Sigmoid colon (tissue), 7 donors: ENCODE results near the gene EEF1AKMT2. TPM values are rescaled to one million over a fixed set of nuclear protein-coding genes. Genes with fewer than 3 reads are reported as not detected.

Source experiments
- DNase-seq: peaks from one replicate; pipeline ENCODE4 v3.0.0-alpha.2; 2019
- H3K27ac ChIP-seq, 4 donors: fragments of 200-600 bp; sonication (generic); one replicate each; pipeline ENCODE4 v1.5.1; 2016 to 2019; ENCODE audit warnings: mild to moderate bottlenecking in 1 of 4
- H3K27me3 ChIP-seq, 3 donors: fragments of 200-600 bp; sonication (generic); one replicate each; pipeline ENCODE4 v1.5.1; 2019; ENCODE audit warnings: mild to moderate bottlenecking in 1 of 3
- H3K36me3 ChIP-seq, 4 donors: fragments of 200-600 bp; sonication (generic); one replicate each; pipeline ENCODE4 v1.5.1; 2016 to 2019
- H3K4me1 ChIP-seq, 4 donors: fragments of 200-600 bp; sonication (generic); one replicate each; pipeline ENCODE4 v1.5.1; 2017 to 2019
- H3K4me3 ChIP-seq, 4 donors: fragments of 200-600 bp; sonication (generic); one replicate each; pipeline ENCODE4 v1.5.1; 2017 to 2019; ENCODE audit warnings: mild to moderate bottlenecking in 2 of 4, moderate library complexity in 1 of 4
- H3K9me3 ChIP-seq, 4 donors: fragments of 200-600 bp in 3 of 4; sonication (generic) in 3 of 4; one replicate each; pipeline versions ENCODE4 v1.5.1 to v1.6.1; 2013 to 2019
- CTCF ChIP-seq, 4 experiments: fragments of 450-650 bp in 3 of 4; fragments of 200-600 bp in 1 of 4; IDR thresholded peaks; one replicate each; pipeline ENCODE4 v1.5.1; 2016 to 2019; ENCODE audit warnings: antibody characterized with exemption in 4 of 4, mild to moderate bottlenecking in 3 of 4, moderate library complexity in 2 of 4
- EP300 ChIP-seq, 4 donors: sonication (generic); formaldehyde crosslinking; IDR thresholded peaks; one replicate each; pipeline ENCODE4 v1.6.1; 2017; ENCODE audit warnings: antibody characterized with exemption in 4 of 4
- POLR2A ChIP-seq, 2 donors: fragments of 450-650 bp; IDR thresholded peaks; one replicate each; pipeline ENCODE4 v1.6.1; 2016; ENCODE audit warnings: antibody characterized with exemption in 2 of 2, mild to moderate bottlenecking in 2 of 2, moderate library complexity in 2 of 2
- POLR2AphosphoS5 ChIP-seq, 4 donors: sonication (generic); formaldehyde crosslinking; IDR thresholded peaks; one replicate each; pipeline ENCODE4 v1.6.1; 2017; ENCODE audit warnings: antibody characterized with exemption in 4 of 4
- WGBS, 2 donors: extraction: QIAGEN DNeasy Blood & Tissue Kit; methylation state at CpG; one replicate each; pipeline ENCODE4 v1.1.7; 2013; 5-methylcytosine and 5-hydroxymethylcytosine counted together
- intact Hi-C: fragments of 100-400 bp; cut with DNase I; formaldehyde crosslinking; loops from one replicate; pipeline ENCODE4 v1.15.1; 2023
- polyA plus RNA-seq, 3 donors: library from polyadenylated mRNA; stranded (reverse); fragments of 200-250 nt; gene quantifications; one replicate each; pipeline ENCODE4 v1.2.3, GENCODE V29; 2013
- total RNA-seq, 4 donors: library from RNA; depleted of rRNA; stranded (reverse); fragments of >200 nt; gene quantifications; one replicate each; pipeline ENCODE4 v1.1.0, GENCODE V29; 2016
- donor health status: healthy with polysubstance abuse.
- donor health status: Bipolar disorder and iron deficiency.
- donor health status: healthy.

The EEF1AKMT2 gene
- 10 to 100 TPM in 3 of 4 donors, 1 to 10 TPM in 1; 10.0 to 19.7 (median 15.5) TPM for total RNA-seq
- 10 to 100 TPM; 11.0 to 15.7 (median 15.6) TPM for polyA plus RNA-seq

- no peaks in the 10 kb centered on the region for H3K9me3 ChIP-seq
- peaks cover 0 to 19% (median 0%) of the 10 kb centered on the region in 4 donors for H3K36me3 ChIP-seq
- WGBS, 2 donors = 0 to 1% methylated on average over 79 of the region's 79 CpGs
- TF ChIP-seq CTCF (IDR thresholded peaks at IDR 0.05) (peak; percentile 36 to 72 (median 49)), POLR2AphosphoS5 (IDR thresholded peaks at IDR 0.05) (peak; percentile 56 to 88 (median 71)), POLR2A (IDR thresholded peaks at IDR 0.05) (peak; percentile 48 to 71), EP300 (IDR thresholded peaks at IDR 0.05) (no peak)
- DNase-seq = peak; percentile 86
- H3K27ac ChIP-seq = peak within 1 kb of the TSS; percentile 89 to 93 (median 91)
- intact Hi-C loops = loop anchor here (5.0 kb wide), 1 partner anchor 49 kb away; the partner anchor contains the start of gene FAM53B
- no peaks in the 10 kb centered on the region for H3K27me3 ChIP-seq
- peaks cover 0 to 17% (median 9%) of the 10 kb centered on the region in 4 donors for H3K4me1 ChIP-seq
- H3K4me3 ChIP-seq = peak within 1 kb of the TSS; percentile 93 to 98 (median 98)
These were observed at the start of gene EEF1AKMT2 for GRCh38 chr10:124791547-124792348. Gene EEF1AKMT2 (minus strand): TSS chr10:124791887. CDS start chr10:124791833, 54 bp downstream.

DNA sequence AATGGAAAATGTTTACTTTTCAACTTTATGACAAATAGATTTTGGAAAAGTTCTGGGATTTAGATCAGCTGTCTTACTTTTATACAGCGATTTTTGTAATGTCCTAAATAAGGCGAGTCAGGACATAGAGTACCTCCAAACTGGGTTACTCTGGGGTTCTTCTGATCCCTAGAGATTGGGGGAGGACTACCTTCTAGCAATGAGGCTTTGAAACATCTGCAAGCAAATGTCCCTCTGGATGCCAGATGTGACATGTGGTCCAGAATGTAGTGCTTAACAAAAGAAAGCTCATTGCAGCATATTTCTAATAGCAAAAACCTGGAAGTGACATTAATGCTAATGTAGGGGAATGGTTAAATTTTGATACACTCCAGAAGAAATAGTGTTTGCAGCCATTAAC lies 46.0 kb upstream of the EEF1AKMT2 start:
- H3K4me3 ChIP-seq = no peak overlapping the region
- intact Hi-C loops = no loop called here
- 90 to 95% methylated on average over 2 of the region's 2 CpGs for WGBS, 2 donors
- H3K4me1 ChIP-seq = no peaks in the 10 kb centered on the region
- no peak overlapping the region for H3K27ac ChIP-seq
- H3K27me3 ChIP-seq = no peaks in the 10 kb centered on the region
- peak; percentile 75 for DNase-seq
- H3K9me3 ChIP-seq = no peaks in the 10 kb centered on the region
- TF ChIP-seq EP300 (IDR thresholded peaks at IDR 0.05) = peak in 1 of 4 donors; percentile 20
- peak in 3 of 4 donors; percentile 24 to 41 (median 28) for TF ChIP-seq POLR2AphosphoS5 (IDR thresholded peaks at IDR 0.05)
- no peak for TF ChIP-seq POLR2A (IDR thresholded peaks at IDR 0.05)
- H3K36me3 ChIP-seq = peaks cover under 1 to 44% (median 18%) of the 10 kb centered on the region in 4 donors

DNA sequence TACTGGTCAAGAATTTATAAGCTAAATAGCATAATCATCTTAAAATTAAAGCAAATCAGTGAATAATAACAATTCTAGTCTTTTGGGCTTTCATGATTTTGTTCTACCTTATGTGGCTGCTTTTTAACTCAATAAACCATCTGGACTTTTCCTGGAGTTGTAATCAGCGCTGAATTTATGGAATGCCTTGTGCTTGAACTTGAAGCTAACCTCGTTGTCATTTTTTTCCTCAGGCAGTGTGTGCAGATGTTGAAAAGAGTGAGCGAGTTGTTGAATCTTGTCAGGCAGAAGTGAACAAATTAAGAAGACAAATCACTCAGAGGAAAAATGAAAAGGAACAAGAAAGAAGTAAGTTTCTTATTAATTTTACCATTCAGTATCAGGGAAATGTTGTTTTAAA lies 39.4 kb upstream of the EEF1AKMT2 start:
- no peak for DNase-seq
- Histone ChIP-seq H3K4me3 (no peak overlapping the region), H3K27me3 (no peaks in the 10 kb centered on the region), H3K4me1 (no peaks in the 10 kb centered on the region), H3K9me3 (no peaks in the 10 kb centered on the region), H3K36me3 (peaks cover 9 to 99% (median 44%) of the 10 kb centered on the region in 4 donors), H3K27ac (peak overlapping the region in 2 of 4 donors; percentile 9 to 31)
- WGBS, 2 donors = 90 to 92% methylated on average over 3 of the region's 3 CpGs
- intact Hi-C loops = no loop called here
- TF ChIP-seq EP300 (IDR thresholded peaks at IDR 0.05) = no peak
- no peak for TF ChIP-seq CTCF (IDR thresholded peaks at IDR 0.05)
- TF ChIP-seq POLR2A (IDR thresholded peaks at IDR 0.05) = no peak
- TF ChIP-seq POLR2AphosphoS5 (IDR thresholded peaks at IDR 0.05) = no peak

DNA sequence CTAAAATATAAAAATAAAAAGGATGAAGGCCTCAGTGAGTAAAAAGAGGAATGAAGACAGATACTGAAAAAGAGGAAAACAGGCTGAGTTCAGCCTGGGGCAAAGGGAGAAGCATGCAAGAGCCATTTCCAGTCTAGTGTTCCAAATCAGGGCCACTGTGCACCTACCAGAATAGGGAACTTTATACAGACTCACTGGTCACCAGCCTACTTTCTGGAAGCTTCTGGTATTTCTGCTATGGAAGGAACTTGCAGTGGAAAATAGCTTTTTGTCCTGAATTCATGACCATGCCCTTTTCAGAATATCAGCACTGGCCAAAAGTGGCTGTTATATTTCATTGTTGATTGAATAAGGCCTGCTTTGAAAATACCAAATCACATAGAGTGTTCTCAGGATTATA lies 38.8 kb upstream of the EEF1AKMT2 start:
- intact Hi-C loops = no loop called here
- no peak for TF ChIP-seq EP300 (IDR thresholded peaks at IDR 0.05)
- peak in 2 of 4 donors; percentile 8 to 38 for TF ChIP-seq POLR2AphosphoS5 (IDR thresholded peaks at IDR 0.05)
- no peaks in the 10 kb centered on the region for H3K27me3 ChIP-seq
- peak overlapping the region in 3 of 4 donors; percentile 26 to 50 (median 30) for H3K27ac ChIP-seq
- H3K36me3 ChIP-seq = peaks cover 9 to 93% (median 40%) of the 10 kb centered on the region in 4 donors
- no peak for DNase-seq
- H3K9me3 ChIP-seq = no peaks in the 10 kb centered on the region
- no peak overlapping the region for H3K4me3 ChIP-seq
- H3K4me1 ChIP-seq = no peaks in the 10 kb centered on the region

DNA sequence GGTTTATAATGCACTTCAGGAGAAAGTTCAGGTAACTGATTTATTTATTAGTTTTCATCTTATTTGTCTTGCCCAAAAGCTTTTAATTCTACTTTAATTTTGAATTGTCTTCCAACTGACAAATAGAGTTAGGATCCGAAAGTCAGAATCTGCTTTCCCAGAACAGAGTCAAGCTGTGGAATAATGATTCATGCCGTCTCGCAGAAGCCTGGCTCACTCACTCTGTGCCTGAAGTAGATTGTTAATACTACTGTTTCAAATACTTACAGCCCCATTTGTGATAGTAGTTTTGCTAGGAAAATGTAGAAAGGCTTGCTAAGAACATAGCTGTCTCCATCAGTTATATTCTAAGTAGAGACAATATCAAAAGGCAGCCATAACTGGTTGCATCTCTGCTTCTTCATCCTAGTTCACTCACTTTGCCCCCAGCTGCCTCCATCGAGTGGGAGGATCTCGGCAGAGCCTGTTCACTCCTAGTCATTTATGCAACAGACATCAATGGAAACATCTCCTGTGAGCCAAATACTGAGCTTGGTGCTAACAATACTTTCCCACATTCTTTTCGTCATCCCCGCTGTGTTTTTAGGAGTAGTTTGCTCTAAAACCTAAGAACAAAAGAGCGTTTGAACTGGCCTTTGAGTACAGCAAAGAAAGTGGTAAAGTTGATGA lies 37.9 kb upstream of the EEF1AKMT2 start:
- Histone ChIP-seq H3K27me3 (no peaks in the 10 kb centered on the region), H3K4me3 (no peak overlapping the region), H3K27ac (peak overlapping the region in 3 of 4 donors; percentile 26 to 50 (median 30)), H3K9me3 (no peaks in the 10 kb centered on the region), H3K4me1 (no peaks in the 10 kb centered on the region), H3K36me3 (peaks cover 9 to 85% (median 35%) of the 10 kb centered on the region in 4 donors)
- intact Hi-C loops = no loop called here
- 95 to 96% methylated on average over 8 of the region's 8 CpGs for WGBS, 2 donors
- no peak for DNase-seq
- TF ChIP-seq EP300 (IDR thresholded peaks at IDR 0.05) (no peak), POLR2AphosphoS5 (IDR thresholded peaks at IDR 0.05) (no peak), CTCF (IDR thresholded peaks at IDR 0.05) (no peak), POLR2A (IDR thresholded peaks at IDR 0.05) (no peak)
